Vagina (tissue), 2 donors: ENCODE measurements around the gene ADORA2A.

ENCODE experiments used
- POLR2A ChIP-seq, 2 donors: fragments of 450-650 bp; IDR thresholded peaks; one replicate each; pipeline ENCODE4 v1.6.1; 2017; ENCODE audit warnings: antibody characterized with exemption in 2 of 2, mild to moderate bottlenecking in 2 of 2, moderate library complexity in 2 of 2
- TF ChIP-seq, protein P1 (sequence below), 3 experiments: fragments of 450-650 bp in 2 of 3; fragments of 200-600 bp in 1 of 3; sonication (generic) in 1 of 3; IDR thresholded peaks; one replicate each; pipeline ENCODE4 v1.5.1; 2017 to 2019; ENCODE audit warnings: antibody characterized with exemption in 3 of 3, mild to moderate bottlenecking in 2 of 3, moderate library complexity in 2 of 3

- TF ChIP-seq, protein P1, sequence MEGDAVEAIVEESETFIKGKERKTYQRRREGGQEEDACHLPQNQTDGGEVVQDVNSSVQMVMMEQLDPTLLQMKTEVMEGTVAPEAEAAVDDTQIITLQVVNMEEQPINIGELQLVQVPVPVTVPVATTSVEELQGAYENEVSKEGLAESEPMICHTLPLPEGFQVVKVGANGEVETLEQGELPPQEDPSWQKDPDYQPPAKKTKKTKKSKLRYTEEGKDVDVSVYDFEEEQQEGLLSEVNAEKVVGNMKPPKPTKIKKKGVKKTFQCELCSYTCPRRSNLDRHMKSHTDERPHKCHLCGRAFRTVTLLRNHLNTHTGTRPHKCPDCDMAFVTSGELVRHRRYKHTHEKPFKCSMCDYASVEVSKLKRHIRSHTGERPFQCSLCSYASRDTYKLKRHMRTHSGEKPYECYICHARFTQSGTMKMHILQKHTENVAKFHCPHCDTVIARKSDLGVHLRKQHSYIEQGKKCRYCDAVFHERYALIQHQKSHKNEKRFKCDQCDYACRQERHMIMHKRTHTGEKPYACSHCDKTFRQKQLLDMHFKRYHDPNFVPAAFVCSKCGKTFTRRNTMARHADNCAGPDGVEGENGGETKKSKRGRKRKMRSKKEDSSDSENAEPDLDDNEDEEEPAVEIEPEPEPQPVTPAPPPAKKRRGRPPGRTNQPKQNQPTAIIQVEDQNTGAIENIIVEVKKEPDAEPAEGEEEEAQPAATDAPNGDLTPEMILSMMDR (IDR thresholded peaks at IDR 0.05), result no peak
- TF ChIP-seq POLR2A (IDR thresholded peaks at IDR 0.05), result no peak
Observed at GRCh38 chr22:24460418-24461089, 33.2 kb downstream of the ADORA2A start.
